ENCODE results near the gene CHML.
A peak's percentile ranks its signal among the peaks of the same experiment; 100 is the strongest.

CHML gene

GRCh38 chr1:241615043-241615974 is 24.9 kb downstream of the CHML start:
- DNase-seq: no peak

- no peak for DNase-seq
These were observed 25.6 kb downstream of the CHML start for GRCh38 chr1:241614572-241614971.

DNA sequence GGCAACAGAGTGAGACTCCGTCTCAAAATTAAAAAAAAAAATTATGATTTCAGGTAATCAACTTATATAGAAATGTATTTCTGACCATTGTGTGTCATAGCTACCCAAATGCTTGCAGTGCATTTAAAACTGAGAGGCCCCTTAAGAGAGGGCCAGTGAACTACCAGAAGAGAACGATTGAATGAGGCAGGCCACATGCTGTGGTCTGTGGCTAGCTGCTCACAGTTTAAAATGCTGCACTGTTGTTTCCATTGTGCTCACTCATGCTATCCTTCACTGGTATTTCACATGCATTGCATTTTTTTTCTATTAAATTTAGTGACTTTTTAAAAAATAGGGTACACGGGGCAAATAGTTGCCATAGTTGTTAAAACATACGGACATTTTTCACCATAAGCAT is 26.0 kb downstream of the CHML start:
- DNase-seq: no peak

GRCh38 chr1:241612533-241613477 is 27.4 kb downstream of the CHML start:
- DNase-seq: no peak

DNA sequence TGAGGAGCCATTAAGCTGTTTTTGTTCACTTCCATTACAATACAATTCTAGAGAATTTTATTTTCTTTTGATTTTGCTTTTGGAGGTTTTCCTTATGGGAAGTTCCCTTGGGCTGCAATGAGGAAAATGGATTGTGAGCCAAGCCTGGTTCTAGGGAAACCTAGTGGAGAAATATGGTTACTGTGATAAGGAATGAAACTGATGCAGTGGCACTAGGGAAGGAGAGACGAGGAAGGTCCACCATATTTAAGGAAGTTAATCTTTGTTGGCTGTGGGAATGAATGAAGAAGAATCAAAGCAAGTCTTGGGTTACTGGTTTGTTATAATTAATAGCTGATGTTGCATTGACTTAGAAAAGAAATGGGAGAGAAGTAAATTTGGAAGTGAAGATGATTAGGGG is 28.4 kb downstream of the CHML start:
- no peak for DNase-seq

- DNase-seq: peak in 1 of 2 experiments; percentile 22
These were observed 29.1 kb downstream of the CHML start for GRCh38 chr1:241611063-241611462.

GRCh38 chr1:241610056-241610815 is 29.9 kb downstream of the CHML start:
- DNase-seq: no peak

GRCh38 chr1:241608379-241609033 is 31.7 kb downstream of the CHML start:
- DNase-seq: no peak

- DNase-seq: no peak
These were observed 32.7 kb downstream of the CHML start for GRCh38 chr1:241607497-241607896.

- DNase-seq: no peak
These were observed 33.6 kb downstream of the CHML start for GRCh38 chr1:241606544-241606943.

- no peak for DNase-seq
These were observed 34.9 kb downstream of the CHML start for GRCh38 chr1:241605146-241605805.

DNA sequence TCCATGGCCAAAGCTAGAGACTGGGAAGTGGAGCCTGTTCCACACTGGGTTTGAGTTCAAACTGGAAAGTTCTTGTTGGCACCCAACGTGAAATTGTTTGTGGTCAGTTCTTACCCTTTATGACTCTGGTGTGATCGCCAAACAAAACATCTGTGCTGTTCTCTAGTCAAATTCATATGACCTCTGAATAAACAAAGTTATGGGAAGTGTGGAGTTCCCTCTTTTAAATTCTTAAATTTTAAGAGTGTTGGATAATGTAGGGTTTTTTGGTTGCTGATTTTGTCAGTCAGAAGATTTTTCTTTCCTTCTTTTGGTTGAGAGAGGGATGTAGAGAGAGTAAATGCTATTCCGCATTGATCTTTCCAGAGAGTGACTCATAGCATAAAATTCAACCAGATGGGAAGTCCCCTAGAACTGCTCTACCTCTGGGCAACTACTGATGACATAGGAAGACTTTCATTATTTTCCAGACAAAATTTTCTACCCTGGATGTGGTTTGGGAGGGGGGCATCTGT is 36.4 kb downstream of the CHML start:
- no peak for DNase-seq

- DNase-seq: no peak
These were observed 39.7 kb downstream of the CHML start for GRCh38 chr1:241600496-241600901.

DNA sequence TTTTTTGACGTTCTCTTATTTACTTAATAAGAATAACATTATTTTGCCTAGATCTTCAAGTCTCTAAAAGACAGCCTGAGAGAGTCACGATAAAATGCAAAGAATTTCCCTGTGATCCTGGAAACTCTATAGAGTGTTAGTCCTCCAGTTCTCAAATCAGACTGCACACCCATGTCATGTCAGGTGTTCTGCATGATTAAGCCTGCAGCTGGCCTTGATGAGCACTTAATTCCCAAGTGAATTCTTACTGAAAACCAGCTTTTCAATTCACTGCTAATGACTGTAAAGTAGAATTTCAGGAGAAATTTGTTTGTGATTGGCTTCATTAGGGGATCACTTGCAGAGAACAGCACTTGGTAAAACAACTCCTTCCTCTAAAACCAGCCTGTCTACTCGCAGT is 41.9 kb downstream of the CHML start:
- no peak for DNase-seq

DNA sequence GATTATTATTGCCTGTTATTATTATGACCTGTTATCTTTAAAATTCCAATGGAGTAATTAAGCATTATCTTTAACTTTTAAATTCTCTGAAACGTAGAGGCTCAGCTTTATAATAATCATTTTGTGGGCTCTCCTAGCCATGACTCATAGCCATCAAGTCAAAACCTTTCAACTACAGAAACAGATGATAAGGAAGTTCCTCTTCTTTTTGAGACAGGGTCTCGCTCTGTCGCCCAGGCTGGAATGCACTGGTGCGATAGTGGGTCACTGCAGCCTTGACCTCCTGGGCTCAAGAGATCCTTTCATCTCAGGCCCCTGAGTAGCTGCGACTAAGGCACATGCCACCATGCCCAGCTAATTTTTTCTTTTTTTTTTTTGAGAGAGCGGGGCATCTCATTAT is 43.5 kb downstream of the CHML start:
- no peak for DNase-seq

- DNase-seq: no peak
These were observed 47.0 kb downstream of the CHML start for GRCh38 chr1:241593186-241593585.

- no peak for DNase-seq
These were observed 47.8 kb downstream of the CHML start for GRCh38 chr1:241592273-241592958.

DNA sequence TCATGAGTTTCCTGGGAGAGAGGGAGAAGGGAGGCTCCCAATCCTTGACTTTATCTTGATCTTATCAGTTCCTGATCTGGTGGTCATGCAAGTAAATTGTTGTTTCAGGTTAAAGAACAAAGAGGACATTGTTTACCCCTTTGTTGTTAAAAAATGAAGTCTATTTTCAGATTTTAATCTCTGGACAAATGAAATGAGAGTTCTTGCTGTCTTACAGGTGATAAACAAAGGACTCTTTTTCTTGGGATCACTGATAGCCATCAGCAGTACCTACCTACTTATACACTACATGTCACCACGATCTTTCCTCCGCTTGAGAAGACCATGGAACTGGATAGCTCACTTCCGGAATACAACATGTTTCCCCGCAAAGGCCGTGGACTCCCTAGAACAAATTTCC is 48.4 kb downstream of the CHML start:
- DNase-seq: no peak

- DNase-seq: no peak
These were observed 48.9 kb downstream of the CHML start for GRCh38 chr1:241591317-241591716.

DNA sequence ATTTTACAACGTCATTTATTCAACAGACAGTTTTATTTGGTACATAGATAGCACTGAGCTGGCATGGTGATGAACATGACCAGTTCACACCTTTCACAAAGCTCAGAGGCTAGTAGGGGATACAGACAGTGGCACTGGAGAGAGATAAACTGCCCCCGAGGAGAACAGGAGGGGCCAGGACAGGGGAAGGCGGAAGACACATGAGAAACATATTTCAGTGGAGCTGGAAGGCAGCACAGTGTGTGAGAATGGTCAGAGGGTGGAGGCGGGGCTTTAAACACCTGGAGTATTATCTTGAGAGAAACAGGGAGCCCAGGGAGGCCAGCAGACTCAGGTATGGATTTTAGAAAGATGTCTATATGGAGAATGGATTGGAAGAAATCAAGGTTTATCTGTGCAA is 49.5 kb downstream of the CHML start:
- no peak for DNase-seq

Data from cerebellar nuclear complex (tissue), 1 donor.